HEK293T (cell line): ENCODE data around the gene PAQR4.

Experiments
- CTCF ChIA-PET: fragments of 350-600 bp; formaldehyde crosslinking; extraction: SDS; loops from one replicate; lab custom pipeline; 2021; ENCODE audit warnings: antibody characterized with exemption, inconsistent platforms; lab: Yijun Ruan, JAX
- POLR2A ChIA-PET: fragments of 350-600 bp; formaldehyde crosslinking; extraction: SDS; loops from one replicate; lab custom pipeline; 2020; ENCODE audit warnings: antibody characterized with exemption, inconsistent platforms; lab: Yijun Ruan, JAX
- DNase-seq: peaks from one replicate; pipeline ENCODE4 v3.0.0; 2012; ENCODE audit warnings: mixed read lengths; ENCODE audit errors: extremely low spot score
- ARNT ChIP-seq: fragments of 450-650 bp; IDR thresholded peaks from 2 replicates; pipeline ENCODE4 v1.6.1; 2017; ENCODE audit warnings: mild to moderate bottlenecking
- BHLHE40 ChIP-seq: fragments of 450-650 bp; IDR thresholded peaks from 2 replicates; pipeline ENCODE4 v1.6.1; 2016; ENCODE audit warnings: mild to moderate bottlenecking, moderate library complexity, borderline replicate concordance
- CTBP1 ChIP-seq: fragments of 450-650 bp; IDR thresholded peaks from 2 replicates; pipeline ENCODE4 v1.6.1; 2016; ENCODE audit warnings: borderline replicate concordance
- ELF4 ChIP-seq: fragments of 450-650 bp; IDR thresholded peaks from 2 replicates; pipeline ENCODE4 v1.6.1; 2017; ENCODE audit warnings: antibody characterized with exemption
- FOXA1 ChIP-seq: fragments of 450-650 bp; IDR thresholded peaks from 2 replicates; pipeline ENCODE4 v1.6.1; 2016; ENCODE audit warnings: mild to moderate bottlenecking
- FOXK2 ChIP-seq: fragments of 450-650 bp; IDR thresholded peaks from 2 replicates; pipeline ENCODE4 v1.6.1; 2016; ENCODE audit warnings: mild to moderate bottlenecking
- FOXM1 ChIP-seq: fragments of 450-650 bp; IDR thresholded peaks from 2 replicates; pipeline ENCODE4 v1.6.1; 2017; ENCODE audit warnings: mild to moderate bottlenecking, borderline replicate concordance
- HDGF ChIP-seq: fragments of 450-650 bp; IDR thresholded peaks from 2 replicates; pipeline ENCODE4 v1.6.1; 2017; ENCODE audit warnings: antibody characterized with exemption, borderline replicate concordance
- L3MBTL2 ChIP-seq: fragments of 450-650 bp; conservative IDR thresholded peaks from 2 replicates; pipeline ENCODE4 v1.6.1; 2016; ENCODE audit warnings: mild to moderate bottlenecking
- LEF1 ChIP-seq: fragments of 450-650 bp; IDR thresholded peaks from 2 replicates; pipeline ENCODE4 v1.6.1; 2017; ENCODE audit warnings: mild to moderate bottlenecking, borderline replicate concordance
- NFRKB ChIP-seq: fragments of 450-650 bp; IDR thresholded peaks from 2 replicates; pipeline ENCODE4 v1.6.1; 2016; ENCODE audit warnings: mild to moderate bottlenecking, moderate library complexity
- SP1 ChIP-seq: fragments of 450-650 bp; IDR thresholded peaks from 2 replicates; pipeline ENCODE4 v1.6.1; 2017
- SUZ12 ChIP-seq: fragments of 450-650 bp; IDR thresholded peaks from 2 replicates; pipeline ENCODE4 v1.6.1; 2016; ENCODE audit warnings: mild to moderate bottlenecking
- TARDBP ChIP-seq: fragments of 450-650 bp; IDR thresholded peaks from 2 replicates; pipeline ENCODE4 v1.6.1; 2016
- ZNF384 ChIP-seq: fragments of 450-650 bp; IDR thresholded peaks from 2 replicates; pipeline ENCODE4 v1.6.1; 2016
- TF ChIP-seq, protein P1 (sequence below): fragments of 450-650 bp; IDR thresholded peaks from 2 replicates; pipeline ENCODE4 v1.6.1; 2016

The PAQR4 gene

GRCh38 chr16:2996298-2996697 lies 27.1 kb downstream of the PAQR4 start:
- no peak for DNase-seq
- POLR2A ChIA-PET = interaction anchor here (0.8 to 0.9 kb wide), 2 partner anchors 16 to 43 kb away, joined by 3 read pairs; partner anchors contain the start of gene PKMYT1
- CTCF ChIA-PET = no interaction called here

DNA sequence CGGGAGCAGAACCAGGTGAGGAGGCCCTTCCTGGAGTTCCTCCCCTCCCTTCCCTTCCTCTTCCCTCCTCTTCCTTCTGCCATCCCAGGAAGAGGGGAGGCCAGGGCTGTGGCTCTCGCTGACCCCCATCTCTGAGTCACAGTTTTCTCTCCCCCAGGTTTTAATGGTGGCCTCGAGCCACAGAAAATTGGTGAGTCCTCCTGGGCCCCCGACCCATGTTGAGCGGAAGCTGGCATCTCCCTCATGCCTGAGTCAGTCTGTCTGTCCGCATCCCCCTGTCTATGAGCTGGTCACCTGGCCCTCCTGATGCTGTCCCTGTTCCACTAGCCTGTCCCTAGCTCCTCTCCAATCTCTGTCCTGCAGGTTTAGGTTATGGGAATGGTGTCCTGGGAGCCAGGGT lies 30.8 kb downstream of the PAQR4 start:
- ChIA-PET POLR2A (interaction anchor here (0.9 kb wide), 1 partner anchor 11 kb away, joined by 4 read pairs; no protein-coding TSS in a partner anchor), CTCF (interaction anchor here (1.4 kb wide), 1 partner anchor 28 kb away, joined by 4 read pairs; no protein-coding TSS in a partner anchor)
- TF ChIP-seq ARNT (no peak), CTBP1 (no peak), SP1 (no peak), SUZ12 (no peak), BHLHE40 (no peak), TARDBP (no peak), HDGF (no peak), L3MBTL2 (no peak)
- TF ChIP-seq, protein P1, sequence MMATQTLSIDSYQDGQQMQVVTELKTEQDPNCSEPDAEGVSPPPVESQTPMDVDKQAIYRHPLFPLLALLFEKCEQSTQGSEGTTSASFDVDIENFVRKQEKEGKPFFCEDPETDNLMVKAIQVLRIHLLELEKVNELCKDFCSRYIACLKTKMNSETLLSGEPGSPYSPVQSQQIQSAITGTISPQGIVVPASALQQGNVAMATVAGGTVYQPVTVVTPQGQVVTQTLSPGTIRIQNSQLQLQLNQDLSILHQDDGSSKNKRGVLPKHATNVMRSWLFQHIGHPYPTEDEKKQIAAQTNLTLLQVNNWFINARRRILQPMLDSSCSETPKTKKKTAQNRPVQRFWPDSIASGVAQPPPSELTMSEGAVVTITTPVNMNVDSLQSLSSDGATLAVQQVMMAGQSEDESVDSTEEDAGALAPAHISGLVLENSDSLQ = no peak
- DNase-seq = no peak

More at GRCh38 chr16:2996298-2996697, 27.1 kb downstream of the PAQR4 start:
- TF ChIP-seq, protein P1 = no peak
- TF ChIP-seq FOXK2 (no peak), CTBP1 (no peak), TARDBP (no peak), FOXA1 (no peak), SUZ12 (no peak), NFRKB (no peak), HDGF (no peak), ARNT (no peak), ZNF384 (no peak), L3MBTL2 (no peak), SP1 (no peak), FOXM1 (no peak), BHLHE40 (no peak)

- TF ChIP-seq FOXA1 (no peak), CTBP1 (no peak), ZNF384 (no peak), TARDBP (no peak), L3MBTL2 (no peak), HDGF (no peak), FOXM1 (no peak), SP1 (no peak), ELF4 (no peak), SUZ12 (no peak), BHLHE40 (no peak), NFRKB (no peak), FOXK2 (no peak), LEF1 (no peak), ARNT (no peak)
- TF ChIP-seq, protein P1 = no peak
- DNase-seq = no peak
- CTCF ChIA-PET = interaction anchor here (1.4 kb wide), 1 partner anchor 27 kb away, joined by 4 read pairs; no protein-coding TSS in a partner anchor
- POLR2A ChIA-PET = interaction anchor here (0.8 to 1.0 kb wide), 3 partner anchors 11 to 20 kb away, joined by 3 to 4 read pairs (median 3); partner anchors contain the start of gene PKMYT1
These were observed 31.4 kb downstream of the PAQR4 start for GRCh38 chr16:3000540-3000939.

DNA sequence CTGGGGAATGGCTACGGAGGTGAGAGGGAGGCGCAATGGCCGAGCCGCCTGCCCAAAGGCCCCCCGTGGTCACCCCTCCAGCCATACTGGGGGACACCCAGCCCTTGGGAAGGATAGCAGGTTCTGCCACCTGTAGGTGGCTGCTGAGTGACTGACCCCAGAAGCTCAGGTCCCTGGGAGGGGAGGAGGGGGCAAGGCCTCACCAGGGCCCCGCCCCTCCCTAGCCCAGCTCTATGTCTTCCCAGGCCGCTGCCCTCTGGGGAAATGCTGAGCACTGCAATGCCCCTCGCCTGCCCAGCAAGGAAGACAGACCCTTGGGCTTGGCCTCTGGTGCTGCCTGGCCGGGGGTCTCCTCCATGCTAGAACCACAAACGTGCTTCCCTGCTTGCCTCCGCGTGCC lies 32.2 kb downstream of the PAQR4 start:
- ChIA-PET POLR2A (interaction anchor here (0.8 to 1.6 kb wide), 3 partner anchors 10 to 21 kb away, joined by 3 to 6 read pairs (median 3); partner anchors contain the start of genes PKMYT1 and TNFRSF12A), CTCF (interaction anchor here (4.1 kb wide), 1 partner anchor 27 kb away, joined by 20 read pairs; no protein-coding TSS in a partner anchor)
- no peak for DNase-seq
- TF ChIP-seq BHLHE40 (no peak), LEF1 (no peak), HDGF (no peak), TARDBP (no peak)
- TF ChIP-seq, protein P1 = no peak

DNA sequence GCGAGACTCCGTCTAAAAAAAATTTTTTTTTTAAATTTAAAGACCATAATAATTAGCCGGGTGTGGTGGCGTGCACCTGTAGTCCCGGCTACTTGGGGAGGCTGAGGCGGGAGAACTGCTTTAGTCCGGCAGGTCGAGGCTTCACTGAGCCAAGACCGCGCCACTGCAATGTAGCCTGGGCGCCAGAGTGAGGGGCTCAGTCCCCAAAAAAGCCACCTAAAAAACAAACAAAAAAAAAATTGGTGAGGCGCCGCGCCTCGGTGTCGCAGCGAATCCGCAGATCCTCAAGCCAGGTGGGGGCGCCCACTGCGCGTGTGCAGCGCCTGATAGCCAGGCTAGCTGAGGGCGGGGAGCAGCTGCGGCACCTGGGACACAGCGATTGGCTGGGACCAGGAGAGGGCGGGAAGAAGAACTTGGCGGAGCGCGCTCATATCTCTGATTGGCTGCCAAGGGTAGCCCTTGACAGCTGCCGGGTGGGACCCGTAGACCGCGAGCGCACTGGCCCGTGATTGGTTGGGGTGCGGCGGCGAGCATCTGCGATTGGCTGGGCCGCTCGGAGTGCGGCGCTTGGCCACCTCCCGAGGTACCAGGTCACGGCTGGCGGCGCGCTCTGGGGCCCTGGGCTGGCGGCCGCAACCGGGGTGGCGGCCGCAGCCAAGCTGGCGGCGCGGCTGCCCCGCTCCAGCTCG lies 34.6 kb downstream of the PAQR4 start:
- CTCF ChIA-PET = interaction anchor here (0.9 to 4.1 kb wide), 3 partner anchors 19 to 28 kb away, joined by 3 to 20 read pairs (median 13); no protein-coding TSS in a partner anchor
- POLR2A ChIA-PET = interaction anchor here (1.0 to 5.3 kb wide), 6 partner anchors 17 to 34 kb away, joined by 3 to 60 read pairs (median 4); partner anchors contain the start of genes CLDN6, HCFC1R1, PKMYT1 and THOC6
- TF ChIP-seq L3MBTL2 (peak; percentile 81), HDGF (no peak), LEF1 (peak; percentile 37; the same call in 1 of the 2 replicates), CTBP1 (peak; percentile 90)
- TF ChIP-seq, protein P1 = peak; percentile 97
- peak; percentile 99 for DNase-seq
